ENCODE measurements around the gene KIF21B. TPM values are rescaled to one million over a fixed set of nuclear protein-coding genes. Genes with fewer than 3 reads are reported as not detected.
A peak's percentile ranks its signal among the peaks of the same experiment; 100 is the strongest.

Gene KIF21B
- total and polyA plus RNA-seq, 9 of the 15 experiments (the other 6 are each of a cell fraction or from before 2014, with no cell fraction given) = 0.46 to 13.4 (median 5.9) TPM

GRCh38 chr1:201022820-201023516 is 546 bp downstream of the KIF21B start (continued):
- TF ChIP-seq, protein P1, sequence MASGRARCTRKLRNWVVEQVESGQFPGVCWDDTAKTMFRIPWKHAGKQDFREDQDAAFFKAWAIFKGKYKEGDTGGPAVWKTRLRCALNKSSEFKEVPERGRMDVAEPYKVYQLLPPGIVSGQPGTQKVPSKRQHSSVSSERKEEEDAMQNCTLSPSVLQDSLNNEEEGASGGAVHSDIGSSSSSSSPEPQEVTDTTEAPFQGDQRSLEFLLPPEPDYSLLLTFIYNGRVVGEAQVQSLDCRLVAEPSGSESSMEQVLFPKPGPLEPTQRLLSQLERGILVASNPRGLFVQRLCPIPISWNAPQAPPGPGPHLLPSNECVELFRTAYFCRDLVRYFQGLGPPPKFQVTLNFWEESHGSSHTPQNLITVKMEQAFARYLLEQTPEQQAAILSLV (tag; IDR thresholded peaks at IDR 0.05) = no peak
- TF ChIP-seq PHF8 (IDR thresholded peaks at IDR 0.05; ENCODE audit: borderline replicate concordance, low read length) = peak; percentile 40; the same call in 1 of the 2 replicates
- TF ChIP-seq ARID3B (CRISPR knock-in tag; IDR thresholded peaks at IDR 0.05; ENCODE audit: borderline replicate concordance) = no peak
- no peak for TF ChIP-seq CBX8 (IDR thresholded peaks at IDR 0.05; ENCODE audit: borderline replicate concordance, extremely low read depth, low read depth, low read length, poor library complexity, severe bottlenecking)
- TF ChIP-seq NFE2 (IDR thresholded peaks at IDR 0.05; ENCODE audit: low read depth) = no peak
- no peak for TF ChIP-seq ZNF584 (CRISPR knock-in tag; IDR thresholded peaks at IDR 0.05; ENCODE audit: low read depth)
- TF ChIP-seq MTA3 (IDR thresholded peaks at IDR 0.05; ENCODE audit: borderline replicate concordance) = no peak
- TF ChIP-seq SAFB (IDR thresholded peaks at IDR 0.05; ENCODE audit: borderline replicate concordance, low read depth, low read length) = 0 out of 2 replicates have a peak, but pooled peaks have one; percentile 22
- TF ChIP-seq IFI16 (CRISPR knock-in tag; IDR thresholded peaks at IDR 0.05) = no peak
- no peak for TF ChIP-seq ZNF780A (CRISPR knock-in tag; IDR thresholded peaks at IDR 0.05)
- no peak for TF ChIP-seq SMARCE1 (IDR thresholded peaks at IDR 0.05)
- TF ChIP-seq, protein P2, sequence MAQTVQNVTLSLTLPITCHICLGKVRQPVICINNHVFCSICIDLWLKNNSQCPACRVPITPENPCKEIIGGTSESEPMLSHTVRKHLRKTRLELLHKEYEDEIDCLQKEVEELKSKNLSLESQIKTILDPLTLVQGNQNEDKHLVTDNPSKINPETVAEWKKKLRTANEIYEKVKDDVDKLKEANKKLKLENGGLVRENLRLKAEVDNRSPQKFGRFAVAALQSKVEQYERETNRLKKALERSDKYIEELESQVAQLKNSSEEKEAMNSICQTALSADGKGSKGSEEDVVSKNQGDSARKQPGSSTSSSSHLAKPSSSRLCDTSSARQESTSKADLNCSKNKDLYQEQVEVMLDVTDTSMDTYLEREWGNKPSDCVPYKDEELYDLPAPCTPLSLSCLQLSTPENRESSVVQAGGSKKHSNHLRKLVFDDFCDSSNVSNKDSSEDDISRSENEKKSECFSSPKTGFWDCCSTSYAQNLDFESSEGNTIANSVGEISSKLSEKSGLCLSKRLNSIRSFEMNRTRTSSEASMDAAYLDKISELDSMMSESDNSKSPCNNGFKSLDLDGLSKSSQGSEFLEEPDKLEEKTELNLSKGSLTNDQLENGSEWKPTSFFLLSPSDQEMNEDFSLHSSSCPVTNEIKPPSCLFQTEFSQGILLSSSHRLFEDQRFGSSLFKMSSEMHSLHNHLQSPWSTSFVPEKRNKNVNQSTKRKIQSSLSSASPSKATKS (CRISPR knock-in tag; IDR thresholded peaks at IDR 0.05) = no peak
- TF ChIP-seq ZNF695 (CRISPR knock-in tag; IDR thresholded peaks at IDR 0.05) = no peak
- 0 out of 2 replicates have a peak, but pooled peaks have one; percentile 45 for TF ChIP-seq ZNF124 (CRISPR knock-in tag; IDR thresholded peaks at IDR 0.05)
- TF ChIP-seq MAZ (CRISPR knock-in tag; conservative IDR thresholded peaks at IDR 0.05 in 1 of 2, IDR thresholded peaks at IDR 0.05 in 1 of 2) = peak in 1 of 2 experiments; percentile 54; a peak in 1 of 4 replicates
- TF ChIP-seq CEBPB (tag; IDR thresholded peaks at IDR 0.05) = no peak
- TF ChIP-seq POU5F1 (IDR thresholded peaks at IDR 0.05; ENCODE audit: borderline replicate concordance, low read depth, low read length, partially characterized antibody) = no peak
- TF ChIP-seq, protein P3, sequence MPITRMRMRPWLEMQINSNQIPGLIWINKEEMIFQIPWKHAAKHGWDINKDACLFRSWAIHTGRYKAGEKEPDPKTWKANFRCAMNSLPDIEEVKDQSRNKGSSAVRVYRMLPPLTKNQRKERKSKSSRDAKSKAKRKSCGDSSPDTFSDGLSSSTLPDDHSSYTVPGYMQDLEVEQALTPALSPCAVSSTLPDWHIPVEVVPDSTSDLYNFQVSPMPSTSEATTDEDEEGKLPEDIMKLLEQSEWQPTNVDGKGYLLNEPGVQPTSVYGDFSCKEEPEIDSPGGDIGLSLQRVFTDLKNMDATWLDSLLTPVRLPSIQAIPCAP (CRISPR knock-in tag; IDR thresholded peaks at IDR 0.05; ENCODE audit: borderline replicate concordance) = no peak
- TF ChIP-seq HLTF (IDR thresholded peaks at IDR 0.05) = no peak
- no peak for TF ChIP-seq ZNF444 (CRISPR knock-in tag; IDR thresholded peaks at IDR 0.05)
- TF ChIP-seq SMARCB1 (IDR thresholded peaks at IDR 0.05; ENCODE audit: insufficient read length, low read depth) = no peak
- TF ChIP-seq SRSF9 (IDR thresholded peaks at IDR 0.05; ENCODE audit: borderline replicate concordance, low read depth, low read length) = no peak
